HG03159 (cell line): Measurements from ENCODE around the gene ADAM23.
A peak's percentile ranks its signal among the peaks of the same experiment; 100 is the strongest.

Source experiments
- ATAC-seq: cut with Tn5 transposase; IDR thresholded peaks from one replicate; pipeline ENCODE4 v1.9.1; 2021; ENCODE audit warnings: mild to moderate bottlenecking, moderate library complexity; ENCODE audit not compliant: unreplicated experiment

The ADAM23 gene

DNA sequence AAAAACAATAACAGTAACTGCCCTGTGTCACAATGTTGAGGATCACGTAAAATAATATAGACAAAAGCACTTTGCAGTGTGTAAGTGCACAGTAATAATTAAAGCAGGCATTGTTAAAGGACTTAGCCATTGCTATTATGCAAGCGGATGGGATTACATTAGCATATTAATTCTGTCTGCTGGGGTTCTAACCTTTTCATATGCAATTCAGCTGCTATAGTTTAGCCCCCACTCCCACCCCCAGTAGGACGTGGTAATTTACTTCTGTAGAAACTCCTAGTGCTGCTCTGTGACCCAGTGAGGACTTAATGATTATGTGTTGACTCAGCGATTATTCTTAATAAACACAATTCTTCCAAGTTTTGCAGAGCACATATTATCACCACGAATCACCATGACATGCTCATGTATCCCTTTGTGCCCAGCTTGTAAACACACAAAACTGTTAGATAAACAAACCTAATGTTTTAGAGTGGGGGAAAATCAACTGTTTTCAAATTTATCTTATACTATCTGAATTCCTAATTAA is 5.1 kb upstream of the ADAM23 start:
- no peak for ATAC-seq

DNA sequence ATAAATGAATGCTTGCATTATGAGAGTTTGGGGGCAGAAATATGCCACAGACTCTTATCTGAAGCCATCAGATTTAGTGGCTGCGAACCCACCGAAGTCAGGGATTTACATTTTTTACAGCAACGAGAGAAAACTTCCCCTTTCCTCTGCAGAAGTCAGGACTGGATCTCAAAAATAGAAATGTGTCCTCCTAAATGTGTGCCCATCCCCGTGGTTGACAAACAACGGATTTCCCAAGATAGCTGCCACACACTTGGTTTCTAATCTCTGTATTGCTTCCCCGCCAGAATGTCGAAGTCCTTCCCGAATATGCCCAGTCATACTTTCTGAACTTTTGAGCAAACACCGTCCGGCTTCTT is 879 bp upstream of the ADAM23 start:
- no peak for ATAC-seq

DNA sequence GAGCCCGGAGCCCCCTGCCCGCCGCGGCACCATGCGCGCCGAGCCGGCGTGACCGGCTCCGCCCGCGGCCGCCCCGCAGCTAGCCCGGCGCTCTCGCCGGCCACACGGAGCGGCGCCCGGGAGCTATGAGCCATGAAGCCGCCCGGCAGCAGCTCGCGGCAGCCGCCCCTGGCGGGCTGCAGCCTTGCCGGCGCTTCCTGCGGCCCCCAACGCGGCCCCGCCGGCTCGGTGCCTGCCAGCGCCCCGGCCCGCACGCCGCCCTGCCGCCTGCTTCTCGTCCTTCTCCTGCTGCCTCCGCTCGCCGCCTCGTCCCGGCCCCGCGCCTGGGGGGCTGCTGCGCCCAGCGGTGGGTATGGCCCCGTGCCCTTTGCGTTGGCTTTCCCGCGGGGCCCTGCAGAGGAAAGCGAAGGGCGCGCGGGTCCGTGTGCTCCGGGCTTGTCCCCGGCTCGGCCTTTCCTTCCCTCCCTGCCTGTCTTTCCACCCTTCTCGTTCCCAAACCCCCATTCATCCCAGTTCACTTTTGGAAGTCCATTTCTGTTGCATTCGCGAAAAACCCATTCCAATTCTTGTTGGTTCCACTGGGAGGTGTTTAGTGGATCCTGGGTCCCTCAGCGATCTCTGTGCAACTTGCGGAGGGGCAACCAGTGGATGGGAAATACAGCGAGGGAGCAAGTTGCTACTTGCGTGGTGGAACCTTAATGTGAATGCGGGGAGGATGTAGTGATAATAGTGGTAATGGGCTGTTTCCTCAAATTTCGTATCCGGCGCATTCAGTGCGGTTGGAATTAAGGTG is 599 bp downstream of the ADAM23 start:
- peak; percentile 67 for ATAC-seq

DNA sequence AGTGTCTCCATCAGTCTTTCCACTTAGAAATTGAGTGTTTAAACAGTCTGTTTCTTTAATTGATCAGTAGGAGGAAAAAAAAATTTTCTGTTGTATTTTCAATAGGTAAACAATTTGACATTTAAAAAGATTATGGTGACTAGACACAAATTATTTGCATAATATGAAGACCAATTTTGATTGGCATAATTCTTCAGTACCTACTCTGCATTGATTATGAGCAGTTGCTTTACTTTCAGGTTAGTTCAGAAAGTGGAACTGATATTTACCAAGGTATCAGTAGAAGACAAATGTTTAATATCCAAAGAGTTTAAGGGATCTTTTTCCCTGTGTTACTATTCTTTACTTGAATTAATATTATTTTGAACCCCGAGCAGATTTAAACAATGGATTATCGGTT is 2.6 kb downstream of the ADAM23 start:
- ATAC-seq: no peak

DNA sequence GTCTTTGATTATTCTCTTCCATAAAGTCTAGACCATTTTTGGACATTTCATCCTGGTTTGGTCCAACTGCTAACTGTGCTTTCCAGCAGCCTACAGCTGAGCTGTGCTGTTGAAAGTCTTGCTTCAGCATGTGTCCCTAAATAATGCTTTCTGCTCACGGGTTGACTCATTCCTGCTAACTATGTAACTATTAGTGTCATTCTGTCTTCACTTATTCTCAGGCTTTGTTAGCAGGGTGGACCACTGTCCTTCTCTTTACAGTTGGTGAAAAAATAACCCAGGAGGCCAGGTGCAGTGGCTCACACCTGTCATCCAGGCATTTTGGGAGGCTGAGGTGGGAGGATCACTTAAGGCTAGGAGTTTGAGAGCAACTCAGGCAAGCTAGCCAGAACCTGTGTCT is 8.9 kb downstream of the ADAM23 start:
- peak; percentile 39 for ATAC-seq

DNA sequence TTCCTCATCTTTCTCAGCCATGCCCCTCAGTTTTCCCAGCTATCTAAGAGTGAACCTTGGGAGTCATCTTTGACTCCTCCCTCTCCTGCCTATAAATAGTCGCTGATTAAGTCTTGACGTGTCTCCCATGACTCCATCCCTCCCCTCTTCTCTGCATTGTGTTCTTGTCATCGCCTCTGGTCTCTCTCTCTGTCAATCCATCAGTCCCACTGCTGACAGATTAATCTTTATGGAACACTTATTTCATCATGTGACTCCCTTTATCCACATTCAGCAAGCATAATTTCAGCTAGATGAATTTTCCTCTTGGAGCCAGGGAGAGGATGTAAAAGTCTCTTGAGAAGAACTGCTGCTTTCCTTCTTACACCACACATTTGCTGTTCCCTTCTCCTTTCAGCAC is 9.4 kb downstream of the ADAM23 start:
- ATAC-seq: no peak

DNA sequence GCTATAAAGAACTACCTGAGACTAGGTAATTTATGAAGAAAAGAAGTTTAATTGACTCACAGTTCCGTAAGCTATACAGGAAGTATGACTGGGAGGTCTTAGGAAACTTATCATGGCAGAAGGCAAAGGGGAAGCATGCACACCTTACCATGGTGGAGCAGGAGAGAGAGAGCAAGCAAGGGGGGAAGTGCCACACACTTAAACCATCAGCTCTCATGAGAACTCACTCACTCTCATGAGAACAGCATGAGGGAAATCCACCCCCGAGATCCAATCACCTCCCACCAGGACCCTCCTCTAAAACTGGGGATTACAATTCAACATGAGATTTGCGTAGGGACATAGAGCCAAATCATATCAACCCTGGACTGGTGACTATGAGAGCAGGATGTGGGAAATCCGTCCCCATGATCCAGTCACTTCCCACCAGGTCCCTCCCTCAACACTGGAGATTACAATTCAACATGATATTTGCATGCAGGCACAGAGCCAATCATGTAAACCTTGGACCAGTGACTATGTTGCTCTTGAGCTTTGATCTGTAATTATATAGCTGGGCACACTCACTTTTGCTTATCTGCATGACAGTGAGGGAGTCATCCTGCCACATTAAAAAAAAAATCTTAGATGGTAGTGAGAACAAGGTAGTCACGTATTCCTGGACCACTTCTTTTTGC is 12.9 kb downstream of the ADAM23 start:
- no peak for ATAC-seq

DNA sequence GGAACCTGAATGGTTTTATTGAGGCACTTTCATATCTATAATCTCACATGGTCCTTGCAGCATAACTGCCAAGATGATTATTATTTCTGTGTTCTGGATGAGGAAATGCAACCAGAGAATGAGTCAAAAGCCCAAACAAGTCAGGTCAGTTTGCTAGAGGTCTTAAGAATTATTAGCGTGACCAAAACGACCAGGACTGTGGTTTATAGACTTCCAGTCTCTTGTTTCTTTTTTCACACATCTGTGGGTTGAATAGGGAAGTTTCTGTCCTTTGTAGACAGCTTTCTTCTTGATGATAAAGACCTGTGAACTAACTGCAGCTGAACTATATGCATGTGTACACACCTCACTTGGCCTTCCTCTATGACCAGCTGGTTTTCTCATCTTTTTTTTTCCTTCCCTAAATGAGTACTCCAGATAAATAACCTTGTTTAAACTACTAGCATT is 13.9 kb downstream of the ADAM23 start:
- ATAC-seq: peak; percentile 90

DNA sequence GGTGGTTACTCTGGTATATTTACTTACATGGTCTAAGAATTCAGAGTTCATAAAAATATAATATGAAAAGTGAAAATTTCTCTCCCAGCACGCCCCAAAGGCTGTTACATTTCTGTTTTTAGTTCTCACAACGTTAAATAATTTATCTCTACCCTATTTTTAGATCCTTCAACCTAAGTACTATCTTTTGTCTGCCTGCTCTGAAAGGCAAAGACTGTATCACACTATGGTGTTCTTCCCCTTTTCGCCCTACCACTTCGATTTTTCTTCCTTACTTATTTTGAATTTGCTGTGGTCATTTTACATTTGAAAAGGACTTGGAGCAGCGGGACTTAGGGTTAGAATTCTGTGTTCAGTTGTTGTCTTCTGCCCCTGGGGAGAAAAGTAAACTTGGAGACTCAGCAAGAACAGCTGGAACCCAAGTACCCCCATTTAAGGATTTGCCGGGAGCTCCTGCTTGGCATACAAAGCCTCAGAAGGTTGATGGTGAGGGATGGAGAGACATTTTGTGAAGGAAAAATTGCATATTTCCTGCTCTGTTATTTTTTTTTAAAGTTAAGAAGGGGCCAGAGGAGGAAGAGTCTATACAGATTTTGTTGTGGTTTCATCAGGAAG is 19.0 kb downstream of the ADAM23 start:
- ATAC-seq: no peak

DNA sequence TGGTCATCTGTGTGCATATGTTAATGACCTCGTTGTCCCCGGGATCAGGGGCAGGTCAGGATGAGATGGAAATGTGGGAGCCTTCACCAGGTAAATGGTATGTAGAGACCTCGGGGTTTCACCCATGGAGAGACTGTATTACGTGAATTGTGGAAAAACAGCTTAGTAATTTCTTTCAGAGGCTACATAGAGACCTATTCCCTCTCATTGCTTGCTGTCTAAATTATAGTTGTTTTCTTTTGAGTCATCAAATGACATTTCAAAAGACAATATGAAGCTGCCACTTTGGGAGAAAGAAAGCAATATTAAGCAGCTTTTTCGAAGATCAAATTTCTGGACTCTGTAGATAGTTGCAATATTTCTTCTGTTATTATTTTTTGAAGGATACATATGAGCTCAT is 20.4 kb downstream of the ADAM23 start:
- no peak for ATAC-seq

DNA sequence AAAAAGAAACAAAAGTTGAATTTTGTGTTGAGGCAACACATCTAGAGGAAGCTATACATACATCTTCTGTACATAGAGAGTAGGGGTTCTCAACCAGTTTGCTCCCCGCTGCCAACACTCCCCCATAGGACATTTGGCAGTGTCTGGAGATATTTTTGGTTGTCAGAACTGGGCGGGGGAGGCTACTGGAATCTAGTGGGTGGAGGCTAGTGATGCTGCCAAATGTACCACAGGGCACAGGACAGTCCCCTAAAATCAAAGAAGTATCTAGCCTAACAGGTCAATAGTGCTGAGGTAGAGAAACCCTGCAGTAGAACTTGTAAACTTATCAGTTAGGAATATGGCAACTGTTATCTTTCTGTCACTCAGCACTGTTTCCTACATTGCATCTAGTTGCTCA is 21.3 kb downstream of the ADAM23 start:
- no peak for ATAC-seq

DNA sequence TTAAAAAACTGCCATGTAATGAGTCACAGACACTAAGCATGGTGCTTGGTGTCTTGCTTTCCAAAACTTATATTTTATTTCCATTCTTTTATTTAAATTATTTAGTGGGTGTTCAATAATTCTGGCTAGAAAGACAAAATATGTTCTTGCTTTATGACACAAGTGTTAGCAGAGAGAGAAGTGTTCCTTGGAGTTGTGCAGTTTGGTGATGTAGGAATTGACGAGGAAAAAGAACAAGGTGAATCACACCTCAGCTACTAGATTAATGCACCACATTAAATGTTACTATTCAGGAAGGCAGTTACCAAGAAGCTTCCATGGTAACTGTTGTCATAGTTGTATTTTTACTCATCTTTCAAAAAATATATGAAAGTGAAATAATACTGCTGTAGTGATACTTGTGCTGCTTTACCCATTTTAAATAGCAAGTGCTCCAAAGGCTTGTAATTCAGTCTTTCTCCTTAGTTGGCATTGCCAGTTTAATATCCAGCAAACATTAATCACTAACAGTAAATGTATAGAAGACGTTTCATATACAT is 28.3 kb downstream of the ADAM23 start:
- no peak for ATAC-seq

DNA sequence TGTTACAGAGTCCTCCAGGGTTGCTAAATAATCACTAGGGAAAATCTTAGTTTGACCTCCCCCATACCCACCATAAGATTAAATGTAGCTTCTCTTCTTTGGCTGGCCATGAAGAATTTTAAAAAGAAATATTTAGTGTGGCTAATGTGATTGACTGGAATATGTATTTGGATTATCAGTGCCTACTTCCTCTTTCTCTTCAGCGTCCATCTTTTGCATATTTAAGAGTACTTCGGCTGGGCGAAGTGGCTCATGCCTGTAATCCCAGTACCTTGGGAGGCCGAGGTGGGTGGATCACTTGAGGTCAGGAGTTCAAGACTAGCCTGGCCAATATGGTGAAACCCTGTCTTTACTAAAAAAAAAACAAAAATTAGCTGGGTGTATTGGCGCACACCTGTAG is 28.8 kb downstream of the ADAM23 start:
- no peak for ATAC-seq

DNA sequence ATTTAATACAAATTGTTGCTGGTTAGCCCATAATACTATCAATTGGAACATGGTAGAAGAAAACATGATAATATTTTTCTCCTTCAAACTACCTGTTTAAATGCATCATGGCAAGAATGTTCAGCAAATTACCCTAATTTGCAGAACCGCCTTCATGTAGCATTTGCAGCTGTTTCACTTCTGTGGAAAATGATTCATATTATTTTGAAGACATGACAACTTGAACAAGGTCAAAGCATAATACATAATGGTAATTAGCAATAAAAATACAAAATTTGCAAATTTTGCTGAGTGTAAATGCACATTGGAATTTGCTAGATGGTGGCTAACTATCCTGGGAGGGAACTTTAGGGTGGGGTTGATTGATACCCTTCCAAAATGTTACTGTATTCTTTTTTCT is 30.8 kb downstream of the ADAM23 start:
- no peak for ATAC-seq

DNA sequence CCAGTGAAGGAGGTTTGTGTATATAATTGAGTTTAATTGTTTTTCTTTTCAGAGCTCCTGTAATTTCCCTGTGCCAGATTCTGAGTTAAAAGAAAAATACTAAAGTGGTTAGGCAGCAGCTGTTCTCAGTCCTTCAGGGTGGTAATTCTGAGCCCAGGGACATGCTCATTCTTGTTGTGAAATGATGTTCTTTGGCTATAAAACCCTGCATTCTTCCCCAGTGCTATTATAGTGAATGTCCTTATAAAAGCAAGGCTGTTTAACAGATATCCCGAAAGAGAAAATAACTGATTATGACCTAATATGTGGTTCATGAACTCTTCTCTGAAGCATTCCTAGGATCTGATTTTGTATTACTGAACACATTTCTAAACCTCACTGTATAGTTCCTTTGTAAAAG is 34.0 kb downstream of the ADAM23 start:
- no peak for ATAC-seq

DNA sequence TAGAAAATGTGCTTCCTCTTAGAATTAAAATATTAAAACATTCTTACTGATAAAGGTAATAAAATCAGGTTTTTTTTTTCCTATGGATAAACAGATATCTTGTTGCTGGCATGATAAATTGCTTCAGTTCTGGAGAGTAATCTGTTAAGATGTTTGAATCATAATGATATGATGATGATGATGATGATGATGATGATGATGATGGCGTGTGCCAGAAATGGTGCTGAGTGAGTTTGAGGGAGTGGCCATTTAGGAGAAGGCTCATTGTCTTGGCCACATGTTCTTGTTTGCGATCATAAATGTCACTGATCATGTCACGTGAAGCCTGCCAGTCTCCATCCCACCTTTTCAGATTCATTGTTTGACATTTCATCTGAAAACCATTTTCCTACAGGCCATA is 35.0 kb downstream of the ADAM23 start:
- ATAC-seq: no peak

DNA sequence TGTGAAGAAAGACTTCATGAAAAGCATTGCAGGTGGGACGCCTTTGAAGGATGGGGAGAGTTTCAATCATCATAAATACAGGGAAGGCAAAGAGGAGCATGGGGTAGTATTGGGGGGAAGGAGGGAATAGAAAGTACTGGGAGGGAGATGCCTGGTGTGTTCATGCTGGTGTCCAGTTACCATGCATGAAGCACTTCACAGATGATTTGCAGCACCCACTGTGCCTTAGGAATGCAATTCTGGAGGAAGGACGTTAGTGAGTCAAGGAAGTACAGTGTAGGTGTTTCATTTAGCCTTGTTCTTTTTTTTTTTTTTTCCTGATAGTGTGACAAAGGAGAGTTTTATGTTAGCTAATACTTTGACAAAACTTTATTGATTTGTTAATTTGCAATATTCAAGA is 36.8 kb downstream of the ADAM23 start:
- no peak for ATAC-seq

DNA sequence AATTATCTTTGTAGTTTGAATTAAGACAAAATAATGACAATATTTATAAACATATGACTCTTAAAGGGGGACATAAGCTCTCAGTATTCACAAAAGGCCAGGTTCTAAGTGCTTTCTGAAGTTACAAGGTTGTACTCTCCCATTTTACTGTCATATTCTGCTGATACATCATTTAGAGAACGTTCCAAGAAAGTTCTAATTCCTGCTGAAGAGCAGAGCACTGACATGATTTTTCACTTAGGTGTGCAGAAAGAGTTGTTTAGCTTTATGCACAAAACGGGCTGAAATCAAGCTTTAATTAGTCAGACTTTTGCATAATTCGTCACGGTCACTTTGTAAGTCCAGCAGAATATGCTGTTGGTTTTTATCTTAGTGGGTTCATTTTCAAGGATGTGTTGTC is 37.3 kb downstream of the ADAM23 start:
- ATAC-seq: no peak

DNA sequence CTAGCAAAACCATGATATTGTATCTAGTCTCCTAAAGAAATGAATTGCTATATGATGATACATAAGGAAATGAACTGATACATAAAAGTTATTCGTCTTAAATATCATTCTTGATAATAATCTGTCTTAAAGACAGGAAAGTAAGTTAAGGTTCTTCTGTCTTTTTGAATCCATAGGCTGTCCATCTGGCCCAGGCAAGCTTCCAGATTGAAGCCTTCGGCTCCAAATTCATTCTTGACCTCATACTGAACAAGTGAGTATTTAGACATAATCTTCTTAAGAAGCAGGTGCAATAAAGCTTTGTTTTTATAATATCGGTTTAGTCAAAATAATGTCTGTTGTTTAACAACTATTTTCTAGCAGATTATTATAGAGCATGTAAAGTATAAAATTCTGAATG is 37.7 kb downstream of the ADAM23 start:
- no peak for ATAC-seq

DNA sequence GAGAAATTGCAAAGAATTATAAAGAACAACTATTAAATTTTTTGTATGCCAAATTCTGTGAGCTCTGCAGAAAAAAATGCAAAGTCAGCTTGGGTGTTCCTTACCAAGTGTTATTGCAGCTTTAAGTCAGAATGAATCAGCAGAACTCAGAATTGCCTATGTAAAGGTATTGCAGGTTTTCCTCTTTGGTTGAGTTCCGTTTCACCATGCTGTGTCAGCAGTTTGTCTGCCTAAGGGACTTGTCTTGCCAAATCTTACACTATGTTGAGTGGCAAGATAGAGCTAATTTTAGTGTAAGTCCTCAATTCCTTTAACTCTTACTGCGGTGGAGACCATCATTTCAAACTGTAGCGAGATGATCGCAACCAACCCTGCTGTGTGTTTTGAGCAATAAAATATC is 38.8 kb downstream of the ADAM23 start:
- no peak for ATAC-seq

DNA sequence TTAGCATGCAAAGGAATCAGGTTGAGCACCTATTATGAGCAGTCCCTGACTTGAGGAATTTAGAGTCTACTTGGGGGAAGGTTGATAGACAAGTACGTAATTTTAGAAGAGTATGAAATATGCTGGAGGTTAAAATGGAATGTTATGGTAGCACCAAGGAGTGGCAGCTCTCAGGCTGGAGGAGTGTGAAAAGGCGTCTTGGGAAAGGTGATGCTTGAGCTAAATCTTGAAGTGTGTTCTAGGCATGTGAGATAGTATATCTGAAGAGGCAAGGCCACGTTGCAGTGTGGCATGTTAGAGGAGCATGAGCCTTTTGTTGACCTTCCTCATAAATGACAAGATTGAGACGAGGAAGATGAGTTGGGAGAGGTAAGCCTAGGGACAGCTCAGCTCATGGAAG is 39.3 kb downstream of the ADAM23 start:
- no peak for ATAC-seq

DNA sequence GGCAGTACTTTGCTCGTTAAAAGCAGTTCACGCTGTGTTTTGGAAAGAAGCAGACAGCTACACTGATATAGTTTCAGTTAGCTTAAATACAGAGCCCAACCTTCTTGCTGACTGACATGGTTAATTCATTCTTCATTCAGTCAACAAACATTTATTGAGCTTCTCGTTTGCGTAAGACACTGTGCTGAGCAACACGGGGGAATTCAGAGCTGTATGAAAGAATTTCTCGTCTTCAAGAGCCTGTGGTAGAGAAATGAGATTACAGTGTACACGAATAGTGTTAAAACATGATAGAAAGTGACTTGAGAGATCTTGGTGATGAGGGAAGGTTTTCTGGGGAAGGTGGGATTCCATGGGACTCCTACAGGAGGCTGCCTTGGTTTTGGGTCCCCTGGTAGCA is 44.7 kb downstream of the ADAM23 start:
- ATAC-seq: no peak
